ENCODE data around the gene CYP27B1.

GRCh38 chr12:57764662-57765002 lies 2.2 kb downstream of the CYP27B1 start:
- no peak for TF ChIP-seq CTCF (conservative IDR thresholded peaks at IDR 0.05 in 1 of 2, IDR thresholded peaks at IDR 0.05 in 1 of 2; ENCODE audit: extremely low read depth in 1 of 2, insufficient read depth in 1 of 2, low read depth in 1 of 2, low read length in 2 of 2)
- TF ChIP-seq EZH2 (IDR thresholded peaks at IDR 0.05; ENCODE audit: borderline replicate concordance, low read length) = no peak

Data from mammary epithelial cell (primary cell).